GM20431 (cell line): ENCODE results near the gene SCGB1C2.
"Not testable (repeated sequence)": the region's sequence is repeated elsewhere in the genome, so short reads cannot be mapped to it uniquely, and the experiment has no call there.

Experiments
- in situ Hi-C: fragments of 300-500 bp; cut with MseI, MboI; formaldehyde crosslinking; loops from one replicate; pipeline ENCODE4 v1.15.0; 2020; ENCODE audit warnings: low sequenced_read_pairs; ENCODE audit not compliant: unreplicated experiment

SCGB1C2 gene

DNA sequence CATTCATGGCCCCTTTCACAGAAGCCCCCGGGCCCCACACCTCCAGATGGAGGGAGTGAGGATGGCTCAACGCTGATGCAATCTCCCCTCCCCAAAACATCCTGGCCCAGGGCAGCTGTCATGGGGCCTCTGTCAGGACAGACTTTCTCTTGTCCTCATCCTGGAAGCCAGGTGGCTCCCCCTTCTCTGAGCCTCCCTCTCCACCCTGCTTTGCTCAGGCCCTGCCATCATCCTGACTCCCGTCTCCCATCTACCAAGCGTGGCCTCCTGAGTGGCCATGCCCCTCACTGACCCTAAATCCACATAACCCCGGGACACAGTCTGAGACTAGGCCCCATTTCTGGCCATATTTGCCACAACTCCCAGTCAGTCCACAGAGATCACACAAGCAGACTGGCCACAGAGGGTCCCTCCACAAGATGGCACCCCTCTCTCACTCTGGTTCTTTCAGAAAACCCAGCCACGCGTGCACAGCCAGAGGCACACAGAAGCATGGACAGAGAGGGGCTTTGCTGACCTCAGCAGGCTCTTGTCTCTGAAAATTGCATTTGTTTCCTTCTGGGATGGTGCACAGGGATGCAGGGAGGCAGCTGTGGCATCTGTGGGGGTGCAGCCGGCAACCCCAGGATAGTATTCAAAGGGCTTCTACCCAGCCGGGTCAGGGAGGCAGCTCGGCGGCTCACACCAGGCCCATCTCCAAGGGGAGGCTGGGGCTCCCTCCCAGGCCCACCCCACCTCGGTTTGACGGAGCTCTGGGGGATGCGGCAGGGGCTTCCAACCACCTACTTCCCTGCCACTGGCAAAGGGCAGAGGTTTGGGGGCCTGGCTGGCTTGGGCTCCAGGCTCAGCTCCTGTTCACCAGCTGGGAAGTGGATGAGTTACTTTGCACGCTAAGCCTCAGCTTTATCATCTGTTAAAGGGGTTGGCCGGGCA is 27.2 kb downstream of the SCGB1C2 start:
- in situ Hi-C loops, result no loop called here

DNA sequence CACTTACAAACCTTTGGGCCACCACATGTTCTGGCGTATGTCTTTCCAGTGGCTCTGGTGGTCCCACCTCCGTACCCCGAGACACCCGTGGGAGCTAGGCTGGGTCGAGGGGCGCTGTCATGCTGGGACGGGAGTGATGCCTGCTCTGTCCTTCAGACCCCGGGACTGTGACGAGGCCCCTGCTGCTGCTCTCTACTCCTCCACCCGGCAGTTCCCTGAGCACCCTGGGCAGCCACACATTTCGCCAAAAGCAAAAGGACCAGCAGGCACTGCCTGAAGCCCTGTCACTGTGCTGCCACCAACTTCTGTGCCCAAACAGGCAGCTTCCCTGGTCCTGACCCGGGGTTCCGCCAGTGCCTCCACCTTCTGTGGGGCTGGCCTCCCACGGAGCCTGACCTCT is 28.6 kb downstream of the SCGB1C2 start:
- in situ Hi-C loops, result no loop called here

DNA sequence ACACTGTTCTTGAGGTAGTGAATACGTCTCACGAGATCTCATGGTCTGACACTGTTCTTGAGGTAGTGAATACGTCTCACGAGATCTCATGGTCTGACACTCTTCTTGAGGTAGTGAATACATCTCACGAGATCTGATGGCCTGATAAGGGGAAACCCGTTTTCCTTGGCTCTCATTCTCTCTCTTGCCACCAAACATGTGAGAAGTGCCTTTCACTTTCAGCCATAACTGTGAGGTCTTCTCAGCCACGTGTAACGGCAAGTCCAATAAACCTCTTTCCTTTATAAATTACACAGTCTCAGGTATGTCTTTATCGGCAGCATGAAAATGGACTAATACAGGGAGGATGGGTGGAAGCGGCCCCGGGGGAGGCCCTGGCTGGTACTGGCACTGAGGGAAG is 31.2 kb downstream of the SCGB1C2 start:
- in situ Hi-C loops, result not testable (repeated sequence)

DNA sequence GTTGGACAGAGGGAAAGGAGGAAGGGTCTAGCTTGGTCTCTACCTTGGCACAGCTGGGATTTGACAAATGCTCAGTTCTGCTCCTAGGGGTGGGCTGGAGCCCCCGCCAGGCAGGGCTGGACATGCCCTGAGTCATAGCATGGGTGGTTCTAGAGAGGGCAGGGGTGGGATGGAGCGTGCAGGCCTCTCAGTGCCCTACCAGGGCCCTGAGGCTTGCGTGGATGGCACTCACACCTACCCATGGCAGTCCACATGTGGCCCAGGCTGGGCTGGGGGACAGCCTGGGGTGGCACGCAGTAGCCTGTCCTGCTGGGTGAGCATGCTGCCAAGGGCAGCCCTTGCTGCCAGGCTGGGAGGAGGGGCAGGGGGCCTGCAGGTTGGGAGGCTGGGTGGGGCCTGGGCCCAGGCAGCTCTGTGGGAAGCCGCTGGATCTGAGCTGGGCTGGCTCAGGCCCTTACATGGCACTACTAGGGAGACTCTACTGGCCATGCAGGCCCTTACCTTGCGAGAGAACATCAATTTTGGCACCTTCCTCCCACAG is 32.8 kb downstream of the SCGB1C2 start:
- in situ Hi-C loops, result no loop called here

DNA sequence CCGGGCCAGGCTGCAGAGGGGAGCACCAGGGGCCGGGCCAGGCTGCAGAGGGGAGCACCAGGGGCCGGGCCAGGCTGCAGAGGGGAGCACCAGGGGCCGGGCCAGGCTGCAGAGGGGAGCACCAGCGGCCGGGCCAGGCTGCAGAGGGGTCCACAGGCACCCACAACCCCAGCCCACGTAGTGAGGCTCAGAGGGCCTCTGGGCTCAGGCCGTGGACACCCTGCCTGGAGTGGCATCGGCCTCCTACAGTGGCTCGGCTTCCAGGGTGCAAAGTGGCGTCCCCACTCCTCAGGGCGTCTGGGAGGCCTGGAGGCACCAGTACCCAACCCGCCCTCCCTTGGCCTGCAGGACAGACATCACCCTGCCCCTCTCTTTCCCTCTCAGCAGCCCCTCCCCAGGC is 34.5 kb downstream of the SCGB1C2 start:
- in situ Hi-C loops, result no loop called here

DNA sequence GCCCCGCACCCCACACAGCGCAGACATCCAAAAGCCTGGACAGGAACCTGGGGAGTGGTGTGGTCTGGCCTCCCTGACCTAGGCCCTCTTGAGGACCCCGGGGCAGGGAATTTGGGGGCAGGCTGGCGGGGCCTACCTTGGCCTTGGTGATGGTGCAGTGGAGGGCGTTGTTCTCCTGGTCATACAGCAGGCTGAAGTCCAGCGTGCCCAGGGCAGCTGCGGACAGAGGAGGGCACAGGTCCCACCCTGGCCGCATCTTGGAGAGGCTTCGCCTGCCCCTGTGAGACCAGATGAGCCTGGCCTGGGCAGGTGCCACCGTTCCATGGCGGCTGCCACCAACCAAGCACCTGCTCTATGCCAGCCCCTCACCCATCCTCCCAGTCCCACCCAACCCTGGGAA is 35.0 kb downstream of the SCGB1C2 start:
- in situ Hi-C loops, result no loop called here

DNA sequence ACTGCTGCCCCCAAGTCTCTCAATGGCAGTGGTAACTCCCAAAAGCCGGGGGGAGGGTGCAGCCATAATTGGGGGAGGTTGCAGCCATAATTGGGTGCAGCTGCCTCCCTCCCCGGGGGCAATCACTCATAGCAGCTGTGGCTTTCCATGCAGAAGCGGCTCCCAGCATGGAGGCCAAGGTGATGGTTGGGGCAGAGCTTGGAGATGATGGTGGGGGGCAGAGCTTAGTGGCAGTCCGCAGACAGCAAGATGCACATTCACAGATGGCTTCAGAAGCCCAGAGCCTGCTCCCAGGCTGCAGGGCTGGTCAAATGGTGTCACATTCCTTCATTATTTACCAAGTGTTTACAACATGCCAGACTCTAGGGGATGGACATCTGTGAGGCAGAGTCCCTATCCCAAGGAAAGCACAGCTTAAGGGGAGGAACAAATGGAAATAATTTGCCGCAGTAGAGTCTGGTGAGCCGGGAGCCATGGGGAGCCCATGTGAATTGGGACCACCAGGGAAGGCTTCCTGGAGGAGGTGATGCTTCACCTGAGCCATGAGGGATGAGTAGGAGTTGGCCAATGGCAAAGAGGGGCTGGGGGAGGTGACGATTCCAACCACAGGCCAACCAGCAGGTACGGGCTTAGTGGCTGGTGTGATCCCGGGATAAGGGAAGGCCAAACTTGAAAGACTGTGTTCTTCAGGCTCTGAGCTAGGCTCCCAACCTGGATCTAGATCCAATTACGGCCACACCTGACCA is 36.0 kb downstream of the SCGB1C2 start:
- in situ Hi-C loops, result no loop called here

DNA sequence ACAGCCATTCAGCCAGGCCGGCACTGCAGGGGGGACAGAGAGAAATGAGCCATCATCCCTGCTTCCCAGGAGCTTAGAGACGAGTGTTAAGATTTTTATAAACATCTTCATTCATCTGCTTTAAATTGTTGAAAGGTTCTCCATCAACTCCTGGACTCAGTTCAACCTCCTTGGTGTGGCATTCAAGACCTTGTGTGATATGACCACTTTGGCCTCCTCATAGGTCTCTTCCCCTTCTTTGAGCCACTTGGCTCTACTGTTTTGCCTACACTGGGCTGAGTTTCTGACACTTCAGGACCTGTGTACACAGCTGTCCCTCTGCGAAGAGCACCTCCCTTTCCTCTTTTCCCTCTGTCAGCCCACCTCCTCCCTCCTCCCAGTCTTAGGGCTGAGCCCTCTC is 39.8 kb downstream of the SCGB1C2 start:
- in situ Hi-C loops, result no loop called here

DNA sequence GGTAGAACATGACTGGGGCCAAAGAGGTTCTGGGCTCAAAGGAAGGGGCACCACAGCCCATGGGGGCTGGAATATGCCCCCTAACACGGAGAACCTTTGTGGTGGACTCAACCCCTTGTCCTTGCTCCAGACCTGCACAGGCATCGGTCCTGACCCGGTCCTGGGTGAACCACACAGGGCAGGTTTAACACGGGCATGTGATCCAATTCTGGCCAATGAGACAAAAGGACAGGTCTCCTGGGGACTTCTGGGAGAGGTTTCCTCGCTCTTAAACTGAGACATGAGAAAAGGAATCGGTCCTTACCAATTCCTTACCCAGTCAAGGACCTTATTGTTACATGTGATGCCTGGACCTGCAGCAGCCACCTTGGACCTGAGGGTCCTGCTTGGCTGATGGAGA is 40.4 kb downstream of the SCGB1C2 start:
- in situ Hi-C loops, result no loop called here

DNA sequence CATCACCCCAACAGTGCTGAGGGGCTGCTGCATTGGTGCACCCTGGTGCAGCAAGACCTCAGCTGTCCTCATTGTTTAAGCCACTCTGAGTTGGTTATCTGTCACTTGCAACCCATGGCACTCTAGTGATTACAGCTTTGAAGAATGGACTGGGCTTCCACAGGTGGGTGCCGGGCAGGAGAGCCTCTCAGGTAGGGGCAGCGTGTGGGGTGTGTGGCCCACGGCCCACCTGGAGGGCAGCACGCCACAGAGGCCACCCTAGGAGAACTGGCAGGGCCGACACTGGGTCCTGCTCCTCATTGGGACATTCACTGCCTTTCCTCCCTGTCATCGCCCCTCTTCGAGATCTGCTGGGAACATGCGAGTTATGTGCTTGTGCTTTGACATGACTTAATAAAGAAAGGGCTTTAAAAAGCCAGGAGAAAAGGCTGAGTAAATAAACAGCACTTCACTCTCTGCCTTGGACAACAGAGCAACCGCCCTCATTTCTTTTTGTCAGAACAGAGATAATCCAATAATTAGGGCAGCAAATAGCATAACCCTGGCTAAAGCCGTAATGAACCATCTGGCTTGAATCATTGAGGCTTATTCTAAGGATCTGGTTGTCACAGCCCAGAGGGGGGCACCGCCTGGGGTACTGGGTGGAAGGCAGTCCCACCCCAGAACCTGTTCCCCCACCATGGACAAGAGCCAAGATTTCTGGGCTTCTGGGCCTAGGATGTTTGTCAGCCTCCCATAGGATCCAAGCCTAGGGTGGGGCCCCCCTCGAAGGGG is 41.1 kb downstream of the SCGB1C2 start:
- in situ Hi-C loops, result no loop called here

DNA sequence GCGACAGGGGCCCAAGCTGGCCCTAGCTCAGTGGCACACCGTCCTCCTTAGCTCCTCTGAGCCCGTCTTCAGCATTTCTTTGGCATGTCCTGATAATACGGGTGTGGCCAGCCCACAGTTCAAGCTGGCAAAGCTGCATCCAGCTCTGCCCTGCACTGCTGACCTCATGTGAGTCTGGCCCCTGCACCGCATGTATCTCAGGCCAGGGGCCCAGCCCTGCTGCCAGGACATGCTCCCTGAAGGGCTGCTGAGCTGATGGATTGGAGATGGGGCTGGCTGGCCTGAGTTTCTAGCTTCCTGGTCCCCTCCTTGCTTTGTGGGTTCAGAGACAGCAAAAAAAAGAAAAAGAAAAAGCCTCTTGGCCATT is 41.7 kb downstream of the SCGB1C2 start:
- in situ Hi-C loops, result no loop called here

DNA sequence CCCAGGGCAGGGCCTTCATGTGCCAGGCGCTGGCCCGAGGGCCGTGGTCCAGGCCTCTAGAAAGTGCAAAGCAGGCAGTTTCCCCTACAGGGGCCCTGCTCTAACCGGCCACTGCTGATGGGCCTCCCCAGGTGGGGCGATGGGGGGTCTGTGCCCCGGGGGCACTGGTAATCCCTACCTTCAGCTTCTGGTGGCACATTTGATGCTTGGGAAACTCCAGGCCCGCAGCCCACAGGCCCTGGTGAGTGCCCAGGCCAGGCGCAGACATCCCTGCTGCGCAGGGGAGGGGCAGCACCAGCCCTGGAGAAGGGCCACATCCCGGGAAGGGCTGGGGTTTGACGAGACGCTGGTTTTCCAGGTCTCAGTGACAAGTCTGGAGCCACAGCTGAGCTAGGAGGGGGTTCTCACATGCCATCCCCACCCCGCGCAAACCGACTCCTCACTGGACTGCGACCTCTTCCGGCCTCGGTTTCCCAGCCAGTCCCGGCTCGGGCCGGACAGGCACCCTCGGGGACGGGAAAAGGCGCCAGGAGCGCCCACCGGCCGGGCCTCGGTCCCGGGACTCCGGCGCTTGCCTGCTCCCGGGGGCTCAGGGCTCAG is 42.5 kb downstream of the SCGB1C2 start:
- in situ Hi-C loops, result no loop called here

DNA sequence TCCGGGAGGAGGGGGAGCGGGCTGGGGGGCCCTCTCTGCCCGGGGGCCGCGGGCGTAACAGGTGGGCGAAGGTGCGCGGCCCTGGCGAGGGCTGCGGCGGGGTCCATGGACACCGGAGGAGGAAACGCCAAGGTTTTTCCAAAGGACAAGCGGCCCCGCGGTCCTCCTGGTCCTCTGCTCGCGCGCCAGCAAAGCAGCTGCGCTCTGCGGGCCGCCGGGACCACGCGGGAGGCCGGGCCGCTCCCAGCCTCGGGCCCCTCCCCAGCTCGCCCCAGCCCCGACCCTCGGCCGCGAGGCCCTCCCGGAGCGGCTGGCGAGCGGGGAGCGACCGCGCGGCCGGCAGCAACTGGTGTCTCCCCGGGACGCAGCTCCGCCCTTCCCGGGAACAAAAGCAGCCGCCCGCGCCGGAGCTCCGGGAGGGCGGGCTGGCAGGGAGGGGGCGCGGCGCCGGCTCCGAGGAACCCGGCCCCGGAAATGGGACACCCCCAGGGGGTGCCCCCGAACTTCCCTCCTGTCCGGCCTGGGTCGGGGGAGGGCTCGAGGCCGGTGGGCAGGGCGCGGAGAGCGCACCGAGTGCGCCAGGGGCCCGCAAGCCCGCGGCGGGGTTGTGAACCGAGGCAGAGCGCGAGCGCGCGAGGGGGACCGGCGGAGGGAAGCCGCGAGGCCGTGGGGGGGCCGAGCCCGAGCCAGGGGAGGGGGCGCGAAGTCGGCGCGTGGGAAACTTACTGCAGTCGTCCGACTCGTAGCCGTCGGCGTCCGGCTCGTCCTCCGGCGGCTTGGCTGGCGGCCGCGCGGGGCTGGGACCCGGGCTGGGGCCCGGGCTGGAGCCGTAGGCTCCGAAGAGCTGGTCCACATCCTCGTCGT is 43.2 kb downstream of the SCGB1C2 start:
- in situ Hi-C loops, result no loop called here

DNA sequence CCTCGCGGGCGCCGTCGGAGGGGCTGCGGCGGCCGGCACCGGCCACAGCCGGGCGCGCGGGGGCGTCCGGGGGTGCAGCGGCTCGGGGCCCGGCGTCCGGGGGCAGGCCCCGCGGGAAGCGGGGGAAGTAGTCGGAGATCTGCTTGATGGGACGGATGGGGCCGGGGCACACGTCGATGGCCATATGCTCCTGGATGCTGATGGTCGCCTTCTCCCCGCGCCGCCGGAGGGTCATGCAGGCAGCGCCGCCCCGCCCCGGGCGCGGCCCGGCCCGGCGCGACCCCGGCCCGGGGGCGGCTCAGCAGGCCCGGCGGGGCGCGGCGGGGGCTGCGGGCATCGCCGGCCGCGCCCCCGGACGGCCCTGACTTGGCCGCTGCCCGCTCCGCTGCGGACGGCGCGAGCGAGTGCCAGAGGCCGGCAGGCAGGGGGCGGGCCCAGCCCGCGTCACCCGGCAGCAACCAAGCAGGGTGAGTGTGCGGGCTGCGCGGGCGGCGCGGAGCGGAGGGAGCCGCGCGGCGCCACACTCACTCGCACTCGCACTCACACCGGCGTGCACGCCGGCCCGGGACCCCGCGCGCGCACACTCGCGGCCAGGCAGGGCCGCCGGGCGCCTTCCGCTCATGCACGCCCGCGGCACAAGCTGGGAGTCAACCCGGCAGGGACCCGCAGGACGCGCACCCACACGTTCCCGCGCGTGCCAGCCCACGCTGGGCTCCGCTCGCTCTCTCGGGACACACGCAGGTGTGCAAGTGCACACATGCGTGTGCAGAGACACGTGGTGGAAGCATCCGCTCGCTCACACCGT is 44.1 kb downstream of the SCGB1C2 start, which contains the start of gene DOC2B:
Gene DOC2B, minus strand, starts transcription at position 406 of the 805 bp plus-strand sequence. Its CDS starts 171 bp downstream, at position 235.
- in situ Hi-C loops, result no loop called here

DNA sequence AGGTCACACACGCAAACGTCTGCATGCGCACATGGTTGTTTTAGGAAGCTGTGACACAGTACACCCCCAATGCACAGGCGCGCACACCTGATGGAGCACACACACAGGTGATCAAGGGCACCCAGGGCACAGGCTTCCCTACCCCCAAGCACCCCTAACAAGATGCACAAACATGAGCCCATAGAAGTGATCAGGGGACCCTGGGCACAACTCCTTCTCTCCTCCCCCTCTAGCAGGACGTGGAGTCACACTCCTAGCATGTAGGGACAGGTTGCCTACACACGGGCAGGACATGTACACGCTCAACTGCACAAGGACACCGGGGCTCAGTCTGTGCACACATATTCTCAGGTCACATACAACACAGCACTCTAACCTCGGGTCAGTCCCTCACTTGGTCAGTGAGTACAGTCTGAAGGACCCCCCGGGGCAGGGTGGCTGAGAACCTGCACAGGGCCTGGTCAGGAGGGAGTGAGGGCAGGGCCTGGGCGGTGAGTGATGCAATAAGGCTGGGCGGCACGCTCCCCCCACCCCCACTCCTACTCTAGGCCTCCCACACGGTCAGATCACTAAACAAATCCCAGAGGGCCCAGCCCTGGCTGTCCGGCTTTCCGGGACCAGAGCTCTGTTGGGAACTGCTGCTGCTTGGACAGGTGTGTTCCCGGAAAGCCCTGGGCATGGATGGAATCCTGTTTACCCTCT is 44.8 kb downstream of the SCGB1C2 start:
- in situ Hi-C loops, result no loop called here

DNA sequence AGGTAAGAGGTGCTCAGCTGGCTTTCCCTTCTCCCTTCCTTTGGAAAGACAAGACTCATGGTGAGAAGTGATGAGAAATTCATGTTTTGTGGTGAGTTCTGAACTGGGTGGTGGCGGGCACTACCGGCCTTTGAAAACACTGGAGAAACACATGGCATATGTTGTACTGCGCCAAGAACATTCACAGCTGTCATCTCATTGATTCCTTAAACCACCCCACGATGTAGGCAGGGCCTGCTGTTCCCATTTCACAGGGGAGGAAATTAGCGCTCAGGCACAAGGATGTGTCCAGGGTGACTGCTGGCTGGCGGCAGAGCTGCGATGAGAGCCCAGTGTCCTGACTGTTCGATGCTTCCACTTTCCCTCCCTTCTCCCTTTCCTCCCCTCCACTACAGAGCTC is 45.7 kb downstream of the SCGB1C2 start:
- in situ Hi-C loops, result no loop called here

DNA sequence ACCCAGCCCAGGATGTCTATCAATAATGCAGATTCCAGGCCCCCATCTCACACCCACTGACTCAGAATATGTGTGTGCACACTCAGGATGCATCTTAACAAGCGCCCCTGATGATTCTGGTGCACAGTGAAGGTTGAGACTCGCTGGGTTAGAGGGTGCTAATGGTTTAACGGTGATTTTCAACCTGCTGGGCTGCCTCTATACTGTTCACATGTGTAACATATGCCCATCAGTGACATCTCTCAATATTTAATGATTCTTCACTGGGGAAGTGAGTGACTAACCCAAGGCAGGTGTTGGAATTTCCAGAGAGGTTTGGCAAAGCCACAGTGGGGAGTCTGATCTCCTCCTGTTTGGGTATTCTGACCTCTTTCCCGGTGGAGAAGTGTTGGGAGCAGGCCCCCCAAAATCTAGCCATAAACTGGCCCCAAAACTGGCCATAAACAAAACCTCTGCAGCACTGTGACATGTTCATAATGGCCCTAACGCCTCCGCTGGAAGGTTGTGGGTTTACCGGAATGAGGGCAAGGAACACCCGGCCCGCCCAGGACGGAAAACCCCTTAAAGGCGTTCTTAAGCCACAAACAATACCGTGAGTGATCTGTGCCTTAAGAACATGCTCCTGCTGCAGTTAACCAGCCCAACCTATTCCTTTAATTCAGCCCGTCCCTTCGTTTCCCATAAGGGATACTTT is 48.2 kb downstream of the SCGB1C2 start:
- in situ Hi-C loops, result no loop called here
